HG03039 (cell line): ENCODE measurements around the gene SGIP1.
A peak's percentile ranks its signal among the peaks of the same experiment; 100 is the strongest.

Source experiments
- ATAC-seq: cut with Tn5 transposase; IDR thresholded peaks from one replicate; pipeline ENCODE4 v1.9.1; 2021; ENCODE audit warnings: mild to moderate bottlenecking, moderate library complexity; ENCODE audit not compliant: unreplicated experiment

SGIP1 gene

GRCh38 chr1:66599899-66600737 lies 66.2 kb downstream of the SGIP1 start:
- no peak for ATAC-seq

- no peak for ATAC-seq
Measured at GRCh38 chr1:66605419-66605997, 71.6 kb downstream of the SGIP1 start.

GRCh38 chr1:66606362-66607065 lies 72.6 kb downstream of the SGIP1 start:
- no peak for ATAC-seq

- no peak for ATAC-seq
Measured at GRCh38 chr1:66607458-66607857, 73.5 kb downstream of the SGIP1 start.

- no peak for ATAC-seq
Measured at GRCh38 chr1:66613187-66613586, 79.2 kb downstream of the SGIP1 start.

GRCh38 chr1:66617362-66618184 lies 83.6 kb downstream of the SGIP1 start:
- ATAC-seq, result no peak

GRCh38 chr1:66618390-66618789 lies 84.4 kb downstream of the SGIP1 start:
- ATAC-seq, result no peak

GRCh38 chr1:66623812-66624211 lies 89.9 kb downstream of the SGIP1 start:
- no peak for ATAC-seq

- ATAC-seq, result no peak
Measured at GRCh38 chr1:66624412-66625060, 90.6 kb downstream of the SGIP1 start.

- ATAC-seq, result no peak
Measured at GRCh38 chr1:66626261-66626660, 92.3 kb downstream of the SGIP1 start.

GRCh38 chr1:66628926-66629325 lies 95.0 kb downstream of the SGIP1 start:
- ATAC-seq, result no peak

- no peak for ATAC-seq
Measured at GRCh38 chr1:66633159-66633558, 99.2 kb downstream of the SGIP1 start.

GRCh38 chr1:66637146-66637545 lies 103.2 kb downstream of the SGIP1 start:
- ATAC-seq, result no peak

GRCh38 chr1:66641891-66642473 lies 108.0 kb downstream of the SGIP1 start:
- no peak for ATAC-seq

- ATAC-seq, result no peak
Measured at GRCh38 chr1:66642992-66643391, 109.0 kb downstream of the SGIP1 start.

- no peak for ATAC-seq
Measured at GRCh38 chr1:66644331-66644730, 110.4 kb downstream of the SGIP1 start.

- peak; percentile 58 for ATAC-seq
Measured at GRCh38 chr1:66648901-66649595, 115.1 kb downstream of the SGIP1 start.

GRCh38 chr1:66652556-66652955 lies 118.6 kb downstream of the SGIP1 start:
- no peak for ATAC-seq

GRCh38 chr1:66654643-66655042 lies 120.7 kb downstream of the SGIP1 start:
- no peak for ATAC-seq

GRCh38 chr1:66671455-66671854 lies 137.5 kb downstream of the SGIP1 start:
- no peak for ATAC-seq
